GM12873 (cell line): ENCODE data around the gene PFKP.

Experiments
- TF ChIP-seq, protein P1 (sequence below): IDR thresholded peaks from 2 replicates; pipeline ENCODE4 v1.5.1; 2012; ENCODE audit warnings: low read depth, mild to moderate bottlenecking, moderate library complexity, low read length, control low read depth; ENCODE audit not compliant: insufficient read depth; ENCODE audit errors: missing control alignments

PFKP gene

DNA sequence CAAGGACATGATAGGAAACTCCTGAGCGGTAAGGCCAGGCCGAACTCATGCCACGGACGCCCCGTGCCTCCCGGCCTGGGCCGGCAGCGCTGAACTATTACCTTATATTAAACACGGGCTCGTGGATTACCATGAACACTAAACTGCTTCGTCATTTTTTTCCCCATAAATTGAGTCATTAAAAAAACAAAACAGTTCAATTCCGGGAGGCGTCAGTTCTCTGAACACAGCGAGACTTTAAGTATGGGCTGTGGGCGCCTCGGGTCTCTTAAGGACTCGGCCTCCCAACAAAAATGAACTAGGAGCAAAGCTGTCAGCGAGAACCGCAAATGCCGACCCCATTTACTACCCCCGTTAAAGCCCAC lies 104.7 kb downstream of the PFKP start:
- TF ChIP-seq, protein P1, sequence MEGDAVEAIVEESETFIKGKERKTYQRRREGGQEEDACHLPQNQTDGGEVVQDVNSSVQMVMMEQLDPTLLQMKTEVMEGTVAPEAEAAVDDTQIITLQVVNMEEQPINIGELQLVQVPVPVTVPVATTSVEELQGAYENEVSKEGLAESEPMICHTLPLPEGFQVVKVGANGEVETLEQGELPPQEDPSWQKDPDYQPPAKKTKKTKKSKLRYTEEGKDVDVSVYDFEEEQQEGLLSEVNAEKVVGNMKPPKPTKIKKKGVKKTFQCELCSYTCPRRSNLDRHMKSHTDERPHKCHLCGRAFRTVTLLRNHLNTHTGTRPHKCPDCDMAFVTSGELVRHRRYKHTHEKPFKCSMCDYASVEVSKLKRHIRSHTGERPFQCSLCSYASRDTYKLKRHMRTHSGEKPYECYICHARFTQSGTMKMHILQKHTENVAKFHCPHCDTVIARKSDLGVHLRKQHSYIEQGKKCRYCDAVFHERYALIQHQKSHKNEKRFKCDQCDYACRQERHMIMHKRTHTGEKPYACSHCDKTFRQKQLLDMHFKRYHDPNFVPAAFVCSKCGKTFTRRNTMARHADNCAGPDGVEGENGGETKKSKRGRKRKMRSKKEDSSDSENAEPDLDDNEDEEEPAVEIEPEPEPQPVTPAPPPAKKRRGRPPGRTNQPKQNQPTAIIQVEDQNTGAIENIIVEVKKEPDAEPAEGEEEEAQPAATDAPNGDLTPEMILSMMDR, result no peak

DNA sequence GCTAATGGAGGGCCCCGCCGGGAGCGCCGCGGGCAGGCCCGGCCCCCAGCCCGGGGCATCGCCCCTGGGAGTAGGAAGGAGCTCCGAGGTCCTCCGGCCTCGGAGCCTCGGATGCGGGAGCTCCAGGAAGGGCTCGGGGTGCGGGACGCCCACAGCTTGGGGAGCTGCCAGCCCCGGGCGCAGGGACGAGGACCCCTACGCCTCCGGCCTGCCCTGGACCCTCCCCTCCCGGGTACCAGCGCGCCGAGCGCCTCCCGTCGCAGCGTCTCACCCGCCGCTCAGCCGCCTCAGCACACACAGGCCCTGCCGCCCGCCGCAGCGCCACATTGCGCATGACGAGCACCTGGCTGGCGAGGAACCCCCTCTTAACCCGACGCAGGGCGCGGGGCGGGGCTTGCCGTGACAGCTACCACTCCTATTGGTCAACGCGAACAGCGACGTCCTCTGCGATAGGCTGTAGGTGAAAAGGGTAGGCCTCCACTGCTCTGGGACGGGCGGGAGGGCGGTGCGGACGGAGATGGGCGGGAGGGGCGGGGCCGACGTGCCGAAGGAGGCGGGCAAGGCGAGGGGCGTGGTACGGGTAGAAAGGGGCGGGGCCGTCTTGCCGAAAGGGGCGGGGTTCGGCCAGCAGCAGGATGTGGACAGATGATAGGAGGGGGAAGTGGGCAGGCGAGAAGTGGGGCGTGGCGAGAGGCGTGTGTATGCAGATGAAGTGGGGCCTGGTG lies 105.3 kb downstream of the PFKP start, which contains the start of gene PITRM1:
TSS of gene PITRM1 (minus strand) at position 337 of the 725 bp plus-strand sequence. CDS start at position 327, 10 bp downstream.
- TF ChIP-seq, protein P1, result no peak

DNA sequence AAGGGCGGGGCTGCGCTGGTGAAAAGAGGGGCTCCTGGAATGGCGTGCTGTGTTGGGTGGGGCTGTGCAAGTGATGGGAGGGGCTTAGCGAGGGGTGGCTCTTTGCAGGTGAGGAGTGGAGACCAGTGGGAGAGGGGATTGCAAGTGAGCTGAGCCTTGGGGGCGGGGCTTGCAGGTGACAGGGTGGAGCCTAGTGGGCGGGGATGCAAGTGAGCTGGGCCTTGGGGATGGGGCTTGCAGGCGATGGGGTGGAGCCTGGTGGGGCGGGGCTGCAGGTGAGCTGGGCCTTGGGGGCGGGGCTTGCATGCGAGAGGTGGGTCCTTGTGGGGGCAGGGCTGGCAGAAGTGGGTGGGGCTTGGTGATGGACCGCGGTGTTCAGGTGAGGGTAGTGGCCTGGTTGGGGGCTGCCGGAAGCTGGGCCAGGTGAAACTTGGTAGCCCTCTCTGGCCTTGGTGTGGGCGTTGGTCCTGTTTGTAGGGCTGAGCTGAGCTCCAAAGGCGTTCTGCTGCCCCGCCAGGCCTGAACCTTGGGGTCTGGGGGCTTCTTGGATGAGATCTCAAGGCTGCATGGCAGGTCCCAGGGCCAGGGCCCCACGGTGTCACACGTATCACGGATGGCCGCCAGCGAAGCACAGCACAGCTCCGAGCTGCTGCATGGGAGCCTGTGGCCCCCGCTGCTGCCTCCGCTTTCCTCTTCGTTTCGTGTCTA lies 106.0 kb downstream of the PFKP start:
- TF ChIP-seq, protein P1, result no peak

DNA sequence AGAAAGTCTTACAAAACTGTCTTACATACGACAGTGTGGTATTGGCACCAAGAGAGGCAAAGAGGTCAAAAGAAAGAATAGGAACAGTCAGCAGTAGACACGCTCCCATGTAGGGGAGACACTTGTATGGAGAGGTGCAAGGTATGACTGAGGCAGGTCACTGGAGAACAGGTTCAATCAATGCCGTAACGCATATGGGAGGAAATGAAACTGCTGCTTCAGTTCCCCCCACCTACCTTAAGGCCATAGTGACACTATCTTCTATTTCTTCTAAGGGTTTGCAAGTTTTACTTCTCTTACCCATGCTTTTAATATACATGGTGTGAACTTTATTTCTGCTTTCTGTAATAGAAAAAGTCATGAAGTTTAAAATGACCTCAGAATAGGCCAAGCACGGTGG lies 110.7 kb downstream of the PFKP start:
- TF ChIP-seq, protein P1, result no peak

DNA sequence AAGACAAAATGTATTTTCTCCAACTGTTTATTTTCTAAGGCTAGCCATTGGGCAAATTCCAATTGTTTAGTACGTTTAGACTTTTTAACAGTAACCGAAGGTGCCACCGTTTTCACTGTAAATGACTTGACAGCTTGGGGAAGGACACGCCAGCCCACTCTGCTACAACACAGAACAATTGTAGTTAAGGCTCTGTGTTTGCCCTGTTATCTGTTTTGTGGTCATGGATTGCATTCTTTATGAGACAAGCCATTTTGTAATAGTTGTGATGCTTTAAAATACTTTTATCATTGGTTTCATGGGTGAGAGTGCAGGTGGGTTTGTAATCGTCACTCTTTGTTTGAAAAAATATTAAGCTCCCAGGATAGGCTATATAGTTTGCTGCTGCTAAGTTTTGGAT lies 111.8 kb downstream of the PFKP start:
- TF ChIP-seq, protein P1, result no peak

DNA sequence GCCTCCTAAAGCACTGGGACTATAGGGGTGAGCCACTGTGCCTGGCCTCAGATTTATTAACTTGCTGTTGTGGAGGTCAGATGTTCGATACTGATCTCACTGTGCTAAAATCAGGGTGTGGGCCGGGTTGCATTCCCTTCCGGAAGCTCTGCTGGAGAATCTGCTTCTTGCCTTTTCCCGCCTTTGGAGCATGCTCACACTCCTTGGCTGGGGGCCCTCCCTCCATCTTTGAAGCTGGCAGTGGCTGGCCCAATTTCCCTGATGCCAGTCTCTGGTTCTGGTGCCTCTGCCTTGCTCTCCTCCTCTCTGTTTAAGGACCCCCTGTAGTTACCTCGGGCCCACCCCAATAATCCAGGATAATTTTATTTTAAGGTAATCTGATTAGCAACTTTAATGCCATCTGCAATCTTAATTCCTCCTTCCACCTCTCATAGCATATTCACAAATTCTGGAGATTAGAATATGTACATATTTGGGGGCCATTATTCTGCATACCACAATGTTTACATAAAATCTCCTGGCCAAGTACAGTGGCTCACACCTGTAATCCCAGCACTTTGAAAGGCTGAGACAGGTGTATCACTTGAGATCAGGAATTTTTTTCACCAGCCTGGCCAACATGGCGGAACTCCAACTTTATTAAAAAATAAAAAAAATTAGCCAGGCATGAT lies 113.1 kb downstream of the PFKP start:
- TF ChIP-seq, protein P1, result no peak

DNA sequence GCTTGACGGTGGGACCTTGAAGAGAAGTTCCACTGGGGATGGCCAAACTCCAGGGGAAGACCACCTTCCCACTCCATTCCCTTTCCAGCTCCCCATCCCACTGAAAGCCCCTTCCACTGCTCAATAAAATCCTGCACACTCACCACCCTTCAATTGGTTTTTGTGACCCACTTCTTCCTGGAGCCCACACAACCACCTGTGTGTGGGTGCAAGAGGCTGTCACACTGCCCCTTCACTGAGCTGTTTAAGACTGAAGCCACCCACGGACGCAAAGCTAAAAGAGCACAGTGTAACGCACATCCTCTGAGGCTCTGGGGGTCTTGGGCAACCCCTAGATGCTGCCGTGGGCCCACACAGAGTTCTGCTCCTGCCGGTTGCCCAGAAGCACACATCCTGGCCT lies 118.0 kb downstream of the PFKP start:
- TF ChIP-seq, protein P1, result no peak
